ENCODE measurements around the gene DMWD. TPM values are rescaled to one million over a fixed set of nuclear protein-coding genes. Genes with fewer than 3 reads are reported as not detected.
A peak's percentile ranks its signal among the peaks of the same experiment; 100 is the strongest.
"Not testable (repeated sequence)": the region's sequence is repeated elsewhere in the genome, so short reads cannot be mapped to it uniquely, and the experiment has no call there.

DMWD gene
- total RNA-seq, 2 donors from 2014 or later, result 29.7 to 38.7 TPM

DNA sequence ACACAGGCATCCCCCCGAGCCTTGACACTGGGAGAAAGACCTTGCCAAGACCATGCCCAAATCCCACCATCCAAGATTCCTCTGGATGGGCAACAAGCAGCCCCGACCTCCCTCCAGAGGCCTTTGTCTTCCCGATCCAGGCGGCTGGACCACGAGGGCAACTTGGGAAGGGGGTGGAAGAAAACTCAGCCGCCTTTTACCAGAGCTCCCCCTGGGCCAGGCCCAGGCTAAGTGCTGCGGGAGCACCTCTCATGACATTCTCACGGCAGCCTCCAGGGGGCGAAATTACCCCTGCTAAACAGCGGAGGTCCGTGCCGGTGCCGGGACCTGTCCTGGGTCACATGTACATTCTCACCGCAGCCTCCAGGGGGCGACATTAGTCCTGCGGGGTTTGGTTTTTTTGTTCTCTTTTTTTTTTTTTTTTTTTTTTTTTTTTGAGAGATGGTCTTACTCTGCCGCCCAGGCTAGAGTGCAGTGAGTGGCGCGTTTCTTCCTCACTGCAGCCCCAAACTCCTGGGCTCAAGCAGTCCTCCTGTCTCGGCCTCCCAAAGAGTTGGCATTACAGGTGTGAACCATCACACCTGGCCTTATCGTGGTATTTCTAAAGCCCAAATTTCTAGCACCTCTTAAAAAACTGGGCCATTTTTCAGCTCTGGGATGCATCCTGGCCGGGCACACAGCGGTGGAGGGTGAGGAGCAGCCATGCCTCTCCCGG, 24.5 kb upstream of the DMWD start:
- DNase-seq, result peak; percentile 91 to 96
- intact Hi-C loops (cut with DNase I, micrococcal nuclease), result no loop called here
- ATAC-seq, result peak; percentile 88

DNA sequence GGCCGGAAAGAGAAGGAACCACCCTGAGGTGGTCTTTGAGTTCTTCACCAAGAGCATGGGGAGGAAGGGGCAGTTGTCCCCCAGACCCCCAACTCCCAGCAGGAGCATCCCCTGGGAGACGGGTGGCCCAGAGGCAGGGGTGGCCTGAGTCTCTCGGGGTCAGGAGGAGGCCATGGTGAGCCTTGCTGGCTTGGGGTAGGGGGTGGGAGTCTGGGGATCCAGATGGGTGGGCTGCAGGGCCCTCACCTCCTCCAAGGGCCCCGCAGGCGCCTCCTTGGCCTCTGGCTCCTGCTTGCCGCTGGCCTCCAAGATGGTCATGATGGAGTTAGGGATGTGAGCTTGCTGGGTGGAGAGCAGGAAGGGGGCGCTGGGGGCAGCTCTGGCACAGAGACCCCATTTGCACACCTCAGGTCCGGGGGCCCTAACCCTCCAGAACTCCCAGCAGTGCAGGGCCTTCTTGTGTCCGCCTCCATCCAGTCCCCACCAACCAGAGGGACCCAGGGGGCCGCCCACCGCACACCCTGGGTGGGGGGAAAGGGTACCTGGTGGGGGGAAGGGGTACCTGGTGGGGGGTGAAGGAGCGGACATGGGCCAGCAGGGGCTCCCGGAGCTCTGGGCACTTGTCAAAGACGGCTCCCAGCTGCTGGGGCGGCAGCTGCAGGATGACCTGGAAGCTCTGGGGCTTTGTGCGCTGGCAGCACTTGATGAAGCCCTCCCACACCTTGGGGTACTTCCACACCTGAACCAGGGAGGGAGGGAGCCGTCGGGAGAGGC, 23.8 kb upstream of the DMWD start:
- no peak for DNase-seq
- ATAC-seq, result no peak
- intact Hi-C loops (cut with DNase I, micrococcal nuclease), result no loop called here

DNA sequence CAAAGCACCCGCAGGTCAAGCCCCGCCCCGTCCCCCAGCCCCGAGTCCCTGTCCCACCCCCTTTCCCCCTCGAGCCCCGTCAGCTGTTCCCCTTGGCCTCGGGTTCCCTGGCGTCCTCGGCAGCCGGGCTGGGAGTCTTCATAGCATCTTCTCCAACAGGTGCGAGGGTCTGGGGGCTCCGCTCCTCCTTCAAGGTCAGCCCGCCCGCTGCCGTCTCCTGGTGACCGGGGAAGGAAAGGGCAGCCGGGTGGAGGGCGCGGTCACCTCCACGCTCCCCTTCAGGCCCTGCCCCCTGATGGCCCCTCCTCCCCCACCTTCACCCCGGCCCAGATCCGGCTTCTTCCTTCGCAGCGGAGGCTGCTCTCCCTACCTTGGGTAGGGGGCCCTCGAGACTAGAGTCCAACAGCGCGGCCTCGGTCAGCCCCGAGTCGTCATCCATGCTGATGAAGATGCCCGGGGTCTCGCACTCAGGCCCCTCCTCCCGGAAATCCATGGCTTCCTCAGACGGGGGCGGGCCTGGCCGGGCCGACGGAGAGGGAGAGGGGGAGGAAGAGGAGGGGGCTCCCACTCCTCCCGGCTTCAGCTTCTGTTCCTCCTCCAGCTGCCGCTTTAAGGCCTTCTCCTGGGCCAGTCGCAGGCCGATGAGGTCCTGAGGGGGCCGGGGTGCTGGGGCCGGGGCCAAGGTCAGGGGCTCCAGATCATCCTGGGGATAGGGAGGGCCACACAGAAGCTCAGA, 23.0 kb upstream of the DMWD start:
- ATAC-seq, result no peak
- intact Hi-C loops (cut with DNase I, micrococcal nuclease), result no loop called here
- no peak for DNase-seq

DNA sequence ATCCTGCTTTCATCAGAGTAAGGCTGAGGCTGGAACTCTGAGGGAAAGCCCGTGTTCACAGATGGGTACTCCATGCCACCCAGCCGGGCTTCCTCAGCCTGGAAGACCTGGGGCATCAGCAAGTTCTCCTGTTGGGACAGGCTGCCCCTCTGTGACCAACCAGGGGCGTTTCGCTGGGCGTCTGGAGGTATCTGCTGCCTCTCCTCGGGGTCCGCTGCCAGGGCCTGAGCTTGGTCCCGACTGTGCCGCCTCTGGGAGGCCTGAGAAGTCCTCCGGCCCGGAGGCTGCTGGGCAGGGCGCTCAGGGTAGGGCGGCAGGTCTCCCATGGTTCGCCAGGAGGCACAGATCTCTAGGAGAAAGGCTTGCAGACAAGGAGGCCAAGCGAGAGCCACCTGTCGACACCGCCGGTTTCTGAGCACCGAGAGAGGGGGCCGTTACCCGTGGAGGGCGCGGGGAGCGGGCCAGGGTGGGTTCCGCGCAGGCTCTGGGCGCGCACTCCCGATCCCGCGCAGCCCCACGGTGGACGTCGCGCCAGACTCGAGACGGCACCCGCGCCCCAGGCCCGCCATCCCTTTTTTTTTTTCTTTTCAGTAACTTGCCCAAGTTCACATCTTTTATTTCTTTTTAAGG, 22.3 kb upstream of the DMWD start, which contains the start of gene RSPH6A:
Gene RSPH6A, minus strand, starts transcription at position 458 of the 630 bp plus-strand sequence. Its CDS starts 132 bp downstream, at position 326.
- intact Hi-C loops (cut with DNase I, micrococcal nuclease), result no loop called here
- ATAC-seq (no peak), DNase-seq (no peak)

DNA sequence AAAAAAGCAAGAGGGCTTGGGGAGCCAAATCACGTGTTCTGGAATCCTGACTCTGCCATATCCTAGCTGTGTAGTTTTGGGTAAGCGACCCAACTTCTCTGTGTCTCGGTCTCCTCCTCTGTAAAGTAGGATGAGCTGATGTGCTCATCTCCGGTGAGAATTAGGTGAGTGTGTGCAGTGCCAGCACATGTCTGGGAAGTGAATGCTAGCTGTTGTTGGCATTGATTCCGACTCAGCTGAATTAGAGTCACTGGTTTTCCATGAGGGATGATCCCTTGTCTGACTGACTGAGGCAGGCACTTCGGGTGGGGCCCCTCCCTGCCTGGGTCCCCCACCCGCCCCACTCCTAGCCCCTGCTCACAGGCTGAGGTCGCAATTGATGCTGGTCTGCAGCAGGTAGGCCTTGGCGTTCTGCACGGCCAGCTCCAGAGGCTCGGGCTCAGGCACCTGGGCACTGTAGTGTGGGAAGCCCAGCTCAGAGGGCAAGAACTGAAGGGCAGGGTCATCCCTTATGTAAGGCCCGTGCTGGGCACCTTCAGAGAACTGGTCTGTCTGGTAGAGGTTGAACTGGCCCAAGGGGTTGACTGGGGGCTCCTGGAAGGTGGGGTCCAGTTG, 21.6 kb upstream of the DMWD start:
- ATAC-seq (no peak), DNase-seq (no peak)
- intact Hi-C loops (cut with DNase I, micrococcal nuclease), result no loop called here

DNA sequence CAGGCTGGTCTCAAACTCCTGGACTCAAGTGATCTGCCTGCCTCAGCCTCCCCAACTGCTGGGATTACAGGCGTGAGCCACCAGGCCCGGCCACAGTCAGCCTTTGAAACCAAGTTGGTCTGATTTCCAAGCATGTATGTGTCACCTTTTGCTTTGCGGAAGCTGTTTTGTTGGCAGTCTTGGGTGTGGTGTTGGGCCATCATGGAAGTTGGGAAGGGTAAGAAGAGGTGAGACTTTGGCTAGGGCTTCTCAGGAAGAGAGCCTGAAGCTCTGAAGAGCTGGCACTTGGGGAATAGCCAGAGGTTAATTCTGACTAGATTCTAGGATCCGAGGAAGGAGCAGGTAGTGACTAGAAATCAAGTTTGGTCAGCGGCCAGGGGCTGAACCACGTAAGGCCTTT, 19.7 kb upstream of the DMWD start:
- DNase-seq (no peak), ATAC-seq (no peak)
- intact Hi-C loops (cut with DNase I, micrococcal nuclease), result no loop called here

DNA sequence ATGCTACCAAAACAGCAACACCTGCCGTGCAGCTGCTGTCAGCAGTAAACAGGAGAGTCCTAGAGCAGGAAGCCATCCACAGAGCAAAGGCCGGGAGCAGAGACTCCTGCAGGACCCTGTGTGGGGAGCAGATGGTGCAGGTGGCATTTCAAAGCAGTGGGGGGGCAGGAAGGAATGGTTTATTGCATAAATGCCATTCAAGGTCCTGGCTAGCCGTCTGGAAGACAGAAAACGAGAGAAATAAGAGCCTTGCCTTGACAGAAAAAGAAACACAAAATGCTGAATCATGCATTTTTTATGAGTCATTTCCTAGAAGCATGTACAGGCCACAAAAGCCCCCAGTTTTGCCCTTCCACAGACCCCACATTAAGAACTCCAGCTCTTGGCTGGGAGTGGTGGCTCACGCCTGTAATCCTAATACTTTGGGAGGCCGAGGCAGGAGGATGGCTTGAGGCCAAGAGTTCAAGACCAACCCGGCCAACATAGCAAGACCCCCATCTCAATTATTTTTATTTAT, 17.1 kb upstream of the DMWD start:
- ATAC-seq (peak; percentile 75), DNase-seq (no peak)
- intact Hi-C loops (cut with DNase I, micrococcal nuclease), result no loop called here

DNA sequence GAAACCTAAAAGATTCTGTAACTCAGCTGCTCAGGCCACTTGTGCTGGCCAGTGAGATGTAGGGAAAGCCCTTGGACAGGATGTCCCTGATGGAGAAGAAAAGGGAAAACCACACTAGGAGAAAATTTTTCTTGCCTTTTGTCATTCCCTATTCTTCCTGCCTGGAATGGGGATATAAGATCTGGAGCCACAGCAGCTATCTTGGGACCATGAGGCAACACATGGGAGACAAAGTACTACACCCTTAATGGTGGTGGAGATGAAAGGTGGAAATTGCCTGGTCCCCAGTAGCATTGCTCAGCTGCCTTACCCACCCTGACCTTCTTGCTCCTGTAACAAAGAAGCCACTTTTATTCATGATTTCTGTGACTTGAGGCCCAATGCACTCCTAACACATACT, 13.1 kb upstream of the DMWD start:
- intact Hi-C loops (cut with DNase I, micrococcal nuclease), result no loop called here
- DNase-seq (no peak), ATAC-seq (no peak)

DNA sequence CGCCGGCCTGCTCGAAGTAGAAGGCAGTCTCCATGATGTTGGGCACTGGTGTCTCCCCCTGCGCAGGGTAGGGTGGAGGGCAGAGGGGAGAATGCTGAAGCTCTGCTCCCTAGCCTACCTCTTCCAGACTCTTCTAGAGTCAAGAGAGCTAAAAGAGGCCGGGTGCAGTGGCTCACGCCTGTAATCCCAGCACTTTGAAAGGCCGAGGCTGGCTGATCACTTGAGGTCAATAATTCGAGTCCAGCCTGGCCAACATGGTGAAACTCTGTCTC, 12.2 kb upstream of the DMWD start:
- DNase-seq (no peak), ATAC-seq (no peak)
- intact Hi-C loops (cut with DNase I, micrococcal nuclease), result no loop called here

DNA sequence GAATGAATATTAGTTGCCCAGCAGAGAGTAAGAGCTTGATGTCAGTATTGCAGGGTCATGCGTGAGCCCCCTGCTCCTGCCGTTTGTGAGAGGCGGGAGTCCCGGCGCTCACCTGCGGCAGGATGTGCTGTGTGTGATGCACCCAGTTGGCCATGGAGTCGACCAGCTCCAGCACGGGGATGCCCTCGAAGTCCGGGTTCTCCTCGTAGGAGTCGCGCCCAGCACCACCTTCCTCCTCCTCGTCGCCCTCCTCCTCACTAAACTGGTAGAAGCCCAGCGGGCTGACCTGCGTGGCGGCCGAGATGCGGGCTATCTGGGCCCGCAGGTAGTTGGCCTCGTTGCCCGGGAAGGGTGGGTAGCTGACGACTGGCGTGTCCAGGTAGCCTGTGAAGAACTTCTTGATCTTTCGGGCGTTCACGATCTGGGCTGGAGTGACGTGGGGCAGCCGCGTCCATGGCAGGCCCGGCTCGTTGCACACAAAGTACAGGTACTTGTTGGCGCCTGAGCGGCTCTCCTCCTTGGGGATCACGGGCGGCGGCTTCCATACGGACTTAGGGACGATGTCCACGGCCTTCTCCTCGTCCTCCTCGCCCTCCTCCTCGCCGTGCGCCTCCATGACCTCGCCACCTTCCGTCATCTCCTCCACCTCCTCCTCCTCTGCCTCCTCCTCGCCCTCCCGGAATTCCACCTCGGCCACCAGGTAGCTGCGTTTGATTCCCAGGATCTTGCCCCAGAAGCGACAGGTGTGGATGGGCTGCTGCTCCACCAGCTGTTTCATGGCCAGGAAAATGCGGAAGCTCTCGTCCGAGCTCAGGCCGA, 11.7 kb upstream of the DMWD start:
- ATAC-seq, result no peak
- DNase-seq, result no peak
- intact Hi-C loops (cut with DNase I, micrococcal nuclease), result no loop called here

DNA sequence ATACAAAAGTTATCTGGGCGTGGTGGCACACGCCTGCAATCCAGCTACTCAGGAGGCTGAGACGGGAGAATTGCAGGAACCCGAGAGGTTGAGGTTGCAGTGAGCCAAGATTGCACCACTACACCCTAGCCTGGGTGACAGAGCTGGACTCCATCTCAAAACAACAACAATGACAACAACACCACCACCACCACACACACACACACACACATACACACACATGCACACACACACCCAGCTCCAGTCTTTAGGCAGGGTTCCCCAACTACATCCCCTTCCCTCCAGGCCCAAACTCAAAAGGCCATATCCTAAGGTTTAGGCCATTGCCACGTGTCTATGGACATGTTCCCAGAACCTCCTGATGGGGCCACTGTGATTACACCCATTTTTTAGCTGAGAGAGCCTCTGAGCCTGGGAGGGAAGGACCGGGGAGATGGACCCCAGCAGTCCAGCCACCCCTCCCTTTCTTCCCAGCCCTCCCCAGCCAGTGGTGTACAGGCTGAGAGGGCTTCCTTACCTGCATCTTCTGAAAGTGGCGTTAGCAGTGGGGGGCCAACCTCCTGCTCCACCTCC, 9.0 kb upstream of the DMWD start:
- ATAC-seq (no peak), DNase-seq (no peak)
- intact Hi-C loops (cut with DNase I, micrococcal nuclease), result no loop called here

DNA sequence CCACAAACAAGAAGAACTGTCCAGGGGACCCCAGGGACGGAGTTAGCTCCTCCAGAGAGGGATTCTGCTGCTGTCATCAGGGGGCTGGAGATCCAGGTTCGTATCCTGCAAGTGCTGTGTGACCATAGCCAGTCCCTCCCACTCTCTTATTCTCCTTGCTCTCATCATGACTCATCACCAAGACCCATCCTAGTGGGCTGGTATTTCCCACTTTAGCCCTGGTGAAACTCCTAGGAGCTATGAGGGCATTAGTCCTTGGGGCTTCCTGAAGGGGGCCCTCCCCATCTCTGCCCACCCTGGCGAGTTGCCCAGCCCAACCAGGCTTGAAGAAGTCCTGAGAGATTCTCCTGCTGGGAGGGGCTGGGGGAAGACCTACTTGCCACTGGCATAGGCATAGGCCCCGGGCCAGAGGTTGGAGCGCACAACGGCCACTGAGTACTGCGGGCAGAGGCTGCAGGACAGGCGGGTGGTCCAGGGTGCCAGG, 7.5 kb upstream of the DMWD start:
- intact Hi-C loops (cut with DNase I, micrococcal nuclease), result no loop called here
- ATAC-seq (no peak), DNase-seq (no peak)

DNA sequence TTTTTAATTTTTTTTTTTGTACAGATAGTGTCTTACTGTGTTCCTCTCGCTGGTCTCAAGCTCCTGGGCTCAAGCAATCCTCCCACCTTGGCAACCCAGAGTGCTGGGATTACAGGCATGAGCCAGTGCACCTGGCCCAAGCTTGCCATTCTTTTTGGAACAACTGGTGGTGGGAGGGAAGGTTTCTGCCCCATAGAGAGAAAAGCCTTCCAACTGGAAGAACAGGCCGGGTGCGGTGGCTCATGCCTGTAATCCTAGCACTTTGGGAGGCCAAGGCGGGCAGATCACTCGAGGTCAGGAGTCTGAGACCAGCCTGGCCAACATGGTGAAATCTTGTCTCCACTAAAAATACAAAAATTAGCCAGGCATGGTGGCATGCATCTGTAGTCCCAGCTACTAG, 6.9 kb upstream of the DMWD start:
- ATAC-seq, result peak; percentile 8

DNA sequence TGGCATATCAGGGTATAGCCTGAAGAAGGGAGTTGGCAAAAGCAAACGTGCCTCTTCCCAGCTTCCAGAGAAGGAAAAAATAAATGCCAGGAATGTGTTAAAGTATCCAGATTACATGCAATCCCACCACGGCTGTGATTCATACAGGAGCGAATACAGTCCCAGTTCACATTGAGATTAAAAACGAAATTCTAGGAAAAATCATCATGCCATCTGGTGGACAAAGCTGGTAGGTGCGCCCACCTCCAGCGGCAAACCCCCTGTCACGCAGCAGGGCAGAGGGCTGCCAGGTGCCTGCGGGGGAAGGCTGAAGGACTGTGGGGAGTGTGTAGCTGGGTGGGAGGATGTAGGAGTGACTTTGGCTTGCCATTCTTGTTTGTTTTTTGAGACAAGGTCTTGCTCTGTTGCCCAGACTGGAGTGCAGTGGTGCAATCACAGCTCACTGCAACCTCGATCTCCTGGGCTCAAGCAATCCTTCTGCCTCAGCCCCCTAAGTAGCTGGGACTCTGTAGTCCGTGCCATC, 6.4 kb upstream of the DMWD start:
- intact Hi-C loops (cut with DNase I, micrococcal nuclease), result no loop called here
- peak; percentile 85 for ATAC-seq
- DNase-seq, result peak in 1 of 2 donors; percentile 63

More for the DNA sequence above, 6.9 kb upstream of the DMWD start:
- DNase-seq; intact Hi-C loops (cut with DNase I, micrococcal nuclease): not testable (repeated sequence)

DNA sequence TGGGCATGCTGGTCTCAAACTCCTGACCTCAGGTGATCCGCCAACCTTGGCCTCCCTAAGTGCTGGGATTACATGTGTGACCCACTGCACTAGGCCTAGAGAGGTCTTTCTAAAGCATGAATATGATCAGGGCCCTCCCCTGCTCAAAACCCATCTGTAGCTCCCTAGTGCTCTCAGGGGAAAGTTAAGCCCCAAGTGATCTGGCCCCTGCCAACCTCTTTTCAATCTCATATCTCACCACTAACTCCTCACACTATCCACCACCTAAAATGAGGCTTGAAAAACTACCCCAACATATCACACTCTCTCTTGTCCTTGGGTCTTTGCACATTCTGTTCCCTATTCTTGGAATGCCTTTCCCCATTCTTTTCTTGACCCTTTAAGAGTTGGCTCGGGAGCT, 2.0 kb upstream of the DMWD start:
- intact Hi-C loops (cut with DNase I, micrococcal nuclease), result no loop called here
- DNase-seq, result no peak
- ATAC-seq, result no peak

DNA sequence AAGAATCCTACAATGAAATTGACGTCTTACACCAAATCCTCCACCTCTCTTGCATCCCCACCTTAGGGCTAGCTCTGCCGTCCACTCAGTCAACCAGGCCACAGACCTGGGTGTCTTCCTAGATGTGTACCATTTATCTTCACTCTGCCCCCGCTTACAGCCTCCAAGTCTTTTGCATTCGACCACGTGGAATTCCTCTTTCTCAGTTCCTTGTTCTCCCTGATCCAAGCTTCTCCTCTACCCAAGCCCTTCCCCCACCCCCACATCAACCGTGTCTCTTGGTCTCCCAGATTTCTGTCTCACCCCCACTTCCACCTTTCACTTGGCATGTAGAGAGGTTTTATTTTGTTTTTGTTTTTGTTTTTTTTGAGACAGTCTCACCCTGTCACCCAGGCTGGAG, 1.2 kb upstream of the DMWD start:
- no peak for ATAC-seq
- intact Hi-C loops (cut with DNase I, micrococcal nuclease), result no loop called here

DNA sequence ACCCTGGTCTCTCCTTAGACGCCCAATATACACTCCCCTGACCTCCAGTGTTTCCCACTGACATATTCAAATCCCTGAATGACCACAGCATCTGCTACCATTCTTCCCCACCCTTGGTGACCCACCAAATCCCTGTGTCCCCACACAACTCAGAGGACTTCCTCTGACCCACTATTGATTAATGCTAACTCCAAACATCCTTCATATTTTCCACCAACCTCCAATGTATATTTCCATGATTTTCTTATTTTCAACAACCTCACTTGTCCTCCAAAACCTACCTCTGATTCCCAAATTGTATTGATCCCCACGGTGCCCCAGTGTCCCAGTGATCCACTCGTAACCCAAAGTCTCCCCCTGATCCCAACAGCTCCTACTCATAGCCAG, 526 bp upstream of the DMWD start:
- no peak for DNase-seq
- ATAC-seq, result no peak
- intact Hi-C loops (cut with DNase I, micrococcal nuclease), result no loop called here

More for the DNA sequence above, 1.2 kb upstream of the DMWD start:
- DNase-seq, result no peak
